Measurements from ENCODE around the gene CACNA1D. TPM values are rescaled to one million over a fixed set of nuclear protein-coding genes. Genes with fewer than 3 reads are reported as not detected.

The CACNA1D gene
- total RNA-seq, 1 donor from 2014 or later: 0.95 TPM

- TF ChIP-seq CTCF (IDR thresholded peaks at IDR 0.05): no peak
- H3K4me3 Mint-ChIP-seq (ENCODE audit: unreplicated experiment): no peak overlapping the region
- H3K9me3 Mint-ChIP-seq (ENCODE audit: low read depth): no peaks in the 10 kb centered on the region
- DNase-seq (ENCODE audit: low spot score): no peak
- no peaks in the 10 kb centered on the region for H3K4me1 Mint-ChIP-seq (ENCODE audit: low read depth)
- no peak overlapping the region for H3K27ac Mint-ChIP-seq (ENCODE audit: unreplicated experiment)
- peaks cover 38% of the 10 kb centered on the region for H3K27me3 Mint-ChIP-seq (ENCODE audit: low read depth)
- H3K36me3 Mint-ChIP-seq (ENCODE audit: low read depth): no peaks in the 10 kb centered on the region
Observed at GRCh38 chr3:53696401-53697172, 202.2 kb downstream of the CACNA1D start.

GRCh38 chr3:53700441-53700840, 206.0 kb downstream of the CACNA1D start:
- no peak overlapping the region for H3K27ac Mint-ChIP-seq (ENCODE audit: unreplicated experiment)
- no peak overlapping the region for H3K4me3 Mint-ChIP-seq (ENCODE audit: unreplicated experiment)
- no peaks in the 10 kb centered on the region for H3K36me3 Mint-ChIP-seq (ENCODE audit: low read depth)
- no peaks in the 10 kb centered on the region for H3K9me3 Mint-ChIP-seq (ENCODE audit: low read depth)
- peaks cover 13% of the 10 kb centered on the region for H3K27me3 Mint-ChIP-seq (ENCODE audit: low read depth)
- DNase-seq (ENCODE audit: low spot score): no peak
- H3K4me1 Mint-ChIP-seq (ENCODE audit: low read depth): no peaks in the 10 kb centered on the region
- TF ChIP-seq CTCF (IDR thresholded peaks at IDR 0.05): no peak

- peaks cover 13% of the 10 kb centered on the region for H3K27me3 Mint-ChIP-seq (ENCODE audit: low read depth)
- H3K4me1 Mint-ChIP-seq (ENCODE audit: low read depth): no peaks in the 10 kb centered on the region
- H3K27ac Mint-ChIP-seq (ENCODE audit: unreplicated experiment): no peak overlapping the region
- no peak for DNase-seq (ENCODE audit: low spot score)
- H3K4me3 Mint-ChIP-seq (ENCODE audit: unreplicated experiment): no peak overlapping the region
- TF ChIP-seq CTCF (IDR thresholded peaks at IDR 0.05): no peak
- H3K9me3 Mint-ChIP-seq (ENCODE audit: low read depth): no peaks in the 10 kb centered on the region
- no peaks in the 10 kb centered on the region for H3K36me3 Mint-ChIP-seq (ENCODE audit: low read depth)
Observed at GRCh38 chr3:53702776-53703530, 208.5 kb downstream of the CACNA1D start.

- H3K27me3 Mint-ChIP-seq (ENCODE audit: low read depth): peaks cover 9% of the 10 kb centered on the region
- no peaks in the 10 kb centered on the region for H3K4me1 Mint-ChIP-seq (ENCODE audit: low read depth)
- no peak overlapping the region for H3K4me3 Mint-ChIP-seq (ENCODE audit: unreplicated experiment)
- no peaks in the 10 kb centered on the region for H3K36me3 Mint-ChIP-seq (ENCODE audit: low read depth)
- no peaks in the 10 kb centered on the region for H3K9me3 Mint-ChIP-seq (ENCODE audit: low read depth)
- DNase-seq (ENCODE audit: low spot score): no peak
- TF ChIP-seq CTCF (IDR thresholded peaks at IDR 0.05): no peak
- H3K27ac Mint-ChIP-seq (ENCODE audit: unreplicated experiment): no peak overlapping the region
Observed at GRCh38 chr3:53703630-53704362, 209.4 kb downstream of the CACNA1D start.

- Mint-ChIP-seq H3K36me3 (ENCODE audit: low read depth) (no peaks in the 10 kb centered on the region), H3K9me3 (ENCODE audit: low read depth) (no peaks in the 10 kb centered on the region), H3K27me3 (ENCODE audit: low read depth) (peaks cover 7% of the 10 kb centered on the region), H3K4me3 (ENCODE audit: unreplicated experiment) (no peak overlapping the region), H3K27ac (ENCODE audit: unreplicated experiment) (no peak overlapping the region), H3K4me1 (ENCODE audit: low read depth) (no peaks in the 10 kb centered on the region)
- no peak for TF ChIP-seq CTCF (IDR thresholded peaks at IDR 0.05)
- no peak for DNase-seq (ENCODE audit: low spot score)
Observed at GRCh38 chr3:53704363-53704725, 209.9 kb downstream of the CACNA1D start.
